ENCODE data around the gene FADS1. TPM values are rescaled to one million over a fixed set of nuclear protein-coding genes. Genes with fewer than 3 reads are reported as not detected.

The FADS1 gene
- total and polyA plus RNA-seq, 5 donors from 2014 or later, result 0.35 to 9.1 (median 3.1) TPM; not detected in 2

- Mint-ChIP-seq H3K27me3 (peaks cover 13% of the 10 kb centered on the region), H3K4me1 (peaks cover 0 to 20% (median 8%) of the 10 kb centered on the region in 4 donors), H3K36me3 (no peaks in the 10 kb centered on the region), H3K4me3 (no peak overlapping the region), H3K27ac (no peak overlapping the region), H3K9me3 (peaks cover 0 to 2% (median 0%) of the 10 kb centered on the region in 7 donors)
- no peak overlapping the region for H3K4me3 ChIP-seq (ENCODE audit: low read depth, low read length)
- no peak overlapping the region for H3K27ac ChIP-seq (ENCODE audit: insufficient read depth, low read length, poor library complexity, severe bottlenecking)
- no peaks in the 10 kb centered on the region for H3K27me3 ChIP-seq (ENCODE audit: control insufficient read depth, insufficient read depth, low read length)
- H3K36me3 ChIP-seq (ENCODE audit: control insufficient read depth, insufficient read depth, low read length), result no peaks in the 10 kb centered on the region
- DNase-seq, result no peak
- no peaks in the 10 kb centered on the region for H3K9me3 ChIP-seq (ENCODE audit: control insufficient read depth in 2 of 2, low read length in 2 of 2)
- no peak for ATAC-seq (ENCODE audit: low read depth in 2 of 2)
- H3K4me1 ChIP-seq (ENCODE audit: control insufficient read depth, insufficient read depth, low read length, poor library complexity, severe bottlenecking), result peaks cover 14% of the 10 kb centered on the region
These were observed 59.5 kb downstream of the FADS1 start for GRCh38 chr11:61757213-61757862.

GRCh38 chr11:61756452-61757212 is 60.2 kb downstream of the FADS1 start:
- H3K27ac Mint-ChIP-seq, result no peak overlapping the region
- H3K27me3 Mint-ChIP-seq, result peaks cover 16% of the 10 kb centered on the region
- H3K4me1 Mint-ChIP-seq, result peaks cover 0 to 19% (median 8%) of the 10 kb centered on the region in 4 donors
- DNase-seq, result peak in 1 of 3 donors; percentile 57
- peak; percentile 65 to 75 for ATAC-seq (ENCODE audit: low read depth in 2 of 2)
- Histone ChIP-seq H3K4me1 (ENCODE audit: control insufficient read depth, insufficient read depth, low read length, poor library complexity, severe bottlenecking) (peaks cover 14% of the 10 kb centered on the region), H3K36me3 (ENCODE audit: control insufficient read depth, insufficient read depth, low read length) (no peaks in the 10 kb centered on the region), H3K9me3 (ENCODE audit: control insufficient read depth in 2 of 2, low read length in 2 of 2) (no peaks in the 10 kb centered on the region), H3K27me3 (ENCODE audit: control insufficient read depth, insufficient read depth, low read length) (peaks cover 3% of the 10 kb centered on the region), H3K4me3 (ENCODE audit: low read depth, low read length) (no peak overlapping the region), H3K27ac (ENCODE audit: insufficient read depth, low read length, poor library complexity, severe bottlenecking) (no peak overlapping the region)
- H3K36me3 Mint-ChIP-seq, result no peaks in the 10 kb centered on the region
- H3K4me3 Mint-ChIP-seq, result no peak overlapping the region
- peaks cover 0 to 2% (median 0%) of the 10 kb centered on the region in 7 donors for H3K9me3 Mint-ChIP-seq

- peaks cover 6% of the 10 kb centered on the region for H3K27me3 ChIP-seq (ENCODE audit: control insufficient read depth, insufficient read depth, low read length)
- H3K4me1 Mint-ChIP-seq, result peaks cover 0 to 22% (median 8%) of the 10 kb centered on the region in 4 donors
- H3K4me1 ChIP-seq (ENCODE audit: control insufficient read depth, insufficient read depth, low read length, poor library complexity, severe bottlenecking), result peaks cover 14% of the 10 kb centered on the region
- H3K36me3 ChIP-seq (ENCODE audit: control insufficient read depth, insufficient read depth, low read length), result no peaks in the 10 kb centered on the region
- DNase-seq (no peak), ATAC-seq (ENCODE audit: low read depth in 2 of 2) (no peak)
- no peak overlapping the region for H3K27ac Mint-ChIP-seq
- no peak overlapping the region for H3K27ac ChIP-seq (ENCODE audit: insufficient read depth, low read length, poor library complexity, severe bottlenecking)
- peaks cover 0 to 2% (median 0%) of the 10 kb centered on the region in 7 donors for H3K9me3 Mint-ChIP-seq
- H3K4me3 Mint-ChIP-seq, result no peak overlapping the region
- no peak overlapping the region for H3K4me3 ChIP-seq (ENCODE audit: low read depth, low read length)
- no peaks in the 10 kb centered on the region for H3K9me3 ChIP-seq (ENCODE audit: control insufficient read depth in 2 of 2, low read length in 2 of 2)
- H3K27me3 Mint-ChIP-seq, result peaks cover 21% of the 10 kb centered on the region
- peaks cover 1% of the 10 kb centered on the region for H3K36me3 Mint-ChIP-seq
These were observed 60.7 kb downstream of the FADS1 start for GRCh38 chr11:61756147-61756451.

- Mint-ChIP-seq H3K9me3 (peaks cover 0 to 2% (median 0%) of the 10 kb centered on the region in 7 donors), H3K4me3 (peak overlapping the region in 1 of 4 donors; percentile 11), H3K36me3 (peaks cover 3% of the 10 kb centered on the region), H3K27me3 (peaks cover 31% of the 10 kb centered on the region), H3K4me1 (peaks cover 0 to 22% (median 8%) of the 10 kb centered on the region in 4 donors), H3K27ac (peak overlapping the region in 1 of 3 donors; percentile 14)
- H3K27ac ChIP-seq (ENCODE audit: insufficient read depth, low read length, poor library complexity, severe bottlenecking), result no peak overlapping the region
- ATAC-seq (ENCODE audit: low read depth in 2 of 2) (no peak), DNase-seq (no peak)
- H3K9me3 ChIP-seq (ENCODE audit: control insufficient read depth in 2 of 2, low read length in 2 of 2), result no peaks in the 10 kb centered on the region
- peaks cover 9% of the 10 kb centered on the region for H3K27me3 ChIP-seq (ENCODE audit: control insufficient read depth, insufficient read depth, low read length)
- H3K4me1 ChIP-seq (ENCODE audit: control insufficient read depth, insufficient read depth, low read length, poor library complexity, severe bottlenecking), result peaks cover 14% of the 10 kb centered on the region
- no peak overlapping the region for H3K4me3 ChIP-seq (ENCODE audit: low read depth, low read length)
- H3K36me3 ChIP-seq (ENCODE audit: control insufficient read depth, insufficient read depth, low read length), result no peaks in the 10 kb centered on the region
These were observed 62.0 kb downstream of the FADS1 start for GRCh38 chr11:61754534-61755482.

- Mint-ChIP-seq H3K4me3 (peak overlapping the region; percentile 72 to 82 (median 77)), H3K36me3 (peaks cover 3% of the 10 kb centered on the region), H3K27me3 (peaks cover 31% of the 10 kb centered on the region), H3K27ac (no peak overlapping the region), H3K4me1 (peaks cover 0 to 22% (median 8%) of the 10 kb centered on the region in 4 donors), H3K9me3 (peaks cover 0 to 5% (median 0%) of the 10 kb centered on the region in 7 donors)
- peaks cover 9% of the 10 kb centered on the region for H3K27me3 ChIP-seq (ENCODE audit: control insufficient read depth, insufficient read depth, low read length)
- H3K36me3 ChIP-seq (ENCODE audit: control insufficient read depth, insufficient read depth, low read length), result no peaks in the 10 kb centered on the region
- H3K4me3 ChIP-seq (ENCODE audit: low read depth, low read length), result no peak overlapping the region
- no peak for ATAC-seq (ENCODE audit: low read depth in 2 of 2)
- no peak for DNase-seq
- H3K9me3 ChIP-seq (ENCODE audit: control insufficient read depth in 2 of 2, low read length in 2 of 2), result no peaks in the 10 kb centered on the region
- peaks cover 14% of the 10 kb centered on the region for H3K4me1 ChIP-seq (ENCODE audit: control insufficient read depth, insufficient read depth, low read length, poor library complexity, severe bottlenecking)
- H3K27ac ChIP-seq (ENCODE audit: insufficient read depth, low read length, poor library complexity, severe bottlenecking), result no peak overlapping the region
These were observed 63.1 kb downstream of the FADS1 start for GRCh38 chr11:61753672-61754071.

- no peak for DNase-seq
- ATAC-seq (ENCODE audit: low read depth in 2 of 2), result no peak
- peaks cover 14% of the 10 kb centered on the region for H3K4me1 ChIP-seq (ENCODE audit: control insufficient read depth, insufficient read depth, low read length, poor library complexity, severe bottlenecking)
- peaks cover 3% of the 10 kb centered on the region for H3K36me3 Mint-ChIP-seq
- H3K36me3 ChIP-seq (ENCODE audit: control insufficient read depth, insufficient read depth, low read length), result no peaks in the 10 kb centered on the region
- H3K27ac Mint-ChIP-seq, result peak overlapping the region in 1 of 3 donors; percentile 66
- H3K27me3 Mint-ChIP-seq, result peaks cover 31% of the 10 kb centered on the region
- peaks cover 0 to 22% (median 8%) of the 10 kb centered on the region in 4 donors for H3K4me1 Mint-ChIP-seq
- H3K9me3 Mint-ChIP-seq, result peaks cover 0 to 5% (median 0%) of the 10 kb centered on the region in 7 donors
- H3K9me3 ChIP-seq (ENCODE audit: control insufficient read depth in 2 of 2, low read length in 2 of 2), result no peaks in the 10 kb centered on the region
- H3K4me3 Mint-ChIP-seq, result peak overlapping the region; percentile 72 to 82 (median 77)
- H3K4me3 ChIP-seq (ENCODE audit: low read depth, low read length), result no peak overlapping the region
- no peak overlapping the region for H3K27ac ChIP-seq (ENCODE audit: insufficient read depth, low read length, poor library complexity, severe bottlenecking)
- peaks cover 9% of the 10 kb centered on the region for H3K27me3 ChIP-seq (ENCODE audit: control insufficient read depth, insufficient read depth, low read length)
These were observed 63.8 kb downstream of the FADS1 start for GRCh38 chr11:61752925-61753521.
